H1 (cell line): ENCODE data around the gene PAK2. TPM values are rescaled to one million over a fixed set of nuclear protein-coding genes. Genes with fewer than 3 reads are reported as not detected.

Source experiments
- CHD1 ChIP-seq: IDR thresholded peaks from 2 replicates; pipeline ENCODE4 v1.6.1; 2012; ENCODE audit warnings: low read depth, low read length, improper control_type of control experiment
- HDAC6 ChIP-seq: IDR thresholded peaks from one replicate; pipeline ENCODE4 v1.7.1; 2012; ENCODE audit warnings: low read depth, mild to moderate bottlenecking, inconsistent platforms, low read length, moderate library complexity
- KDM1A ChIP-seq: fragments of 200-600, 300-600 bp; sonication (generic); IDR thresholded peaks from 2 replicates; pipeline ENCODE4 v1.7.1; 2016; ENCODE audit warnings: mild to moderate bottlenecking, low read length, borderline replicate concordance
- NANOG ChIP-seq: IDR thresholded peaks from 2 replicates; pipeline ENCODE4 v1.6.1; 2011; ENCODE audit warnings: low read length, low read depth, mild to moderate bottlenecking, inconsistent platforms; ENCODE audit not compliant: insufficient read depth, poor library complexity, severe bottlenecking
- POLR2A ChIP-seq, 2 experiments: IDR thresholded peaks; 1 replicate in 1 of 2; 2 replicates in 1 of 2; pipeline ENCODE4 v1.6.1; 2011; ENCODE audit warnings: low read depth in 2 of 2, low read length in 2 of 2, mild to moderate bottlenecking in 2 of 2; ENCODE audit errors: control extremely low read depth in 1 of 2
- TAF7 ChIP-seq: optimal IDR thresholded peaks from 2 replicates; pipeline ENCODE3; 2011; ENCODE audit warnings: low read depth, mild to moderate bottlenecking, inconsistent platforms, low read length, moderate library complexity, borderline replicate concordance
- TBP ChIP-seq: IDR thresholded peaks from 2 replicates; pipeline ENCODE4 v1.6.1; 2011; ENCODE audit warnings: low read depth, low read length, improper control_type of control experiment
- ZNF274 ChIP-seq: IDR thresholded peaks from 2 replicates; pipeline ENCODE4 v1.7.0; 2012; ENCODE audit warnings: low read length, borderline replicate concordance; ENCODE audit errors: extremely low read depth
- polyA plus RNA-seq, 7 experiments: library from polyadenylated mRNA; depleted of rRNA in 3 of 7; stranded (reverse) in 5 of 7; unstranded in 2 of 7; fragments of >200 nt in 5 of 7; fragments of 200-250 nt in 2 of 7; gene quantifications; 1 replicate in 5 of 7; 2 replicates in 1 of 7; 4 replicates in 1 of 7; pipeline versions ENCODE4 v1.2.1 to v1.2.3, GENCODE V29; 2011 to 2013; ENCODE audit warnings: missing spikeins in 2 of 7, mixed read lengths in 2 of 7
- total RNA-seq: library from RNA; stranded (reverse); fragmentation: NEBNext Ultra II Directional; extraction: Animal tissue kit (Norgen Biotek cat#: 25700); gene quantifications from 2 replicates; pipeline ENCODE4 v1.2.1, GENCODE V29; 2021

The PAK2 gene
- total and polyA plus RNA-seq, 2 of the 8 experiments (the other 6 are each of a cell fraction or from before 2014, with no cell fraction given): 13.1 to 60.5 TPM

DNA sequence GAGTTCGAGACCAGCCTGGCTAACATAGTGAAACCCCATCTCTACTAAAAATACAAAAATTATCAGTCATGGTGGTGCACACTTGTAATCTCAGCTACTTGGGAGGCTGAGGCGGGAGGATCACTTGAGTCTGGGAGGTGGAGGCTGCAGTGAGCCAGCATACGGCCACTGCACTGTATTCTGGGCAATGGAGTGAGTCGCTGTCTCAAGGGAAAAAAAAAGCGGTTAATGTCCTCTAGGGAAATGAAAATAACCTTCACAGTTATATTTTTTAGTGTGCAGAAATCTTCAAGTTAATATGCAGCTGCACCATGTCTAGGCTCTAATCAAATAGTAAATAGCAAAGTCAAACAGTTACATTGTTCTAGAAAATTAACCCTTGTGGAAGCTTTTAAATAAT is 42.4 kb upstream of the PAK2 start (continued):
- TF ChIP-seq ZNF274 (no peak), TBP (no peak), NANOG (no peak), CHD1 (no peak), TAF7 (no peak), POLR2A (IDR thresholded peaks at IDR 0.05; ENCODE audit: control extremely low read depth in 1 of 2, low read depth in 2 of 2, low read length in 2 of 2) (no peak), KDM1A (no peak), HDAC6 (no peak)
